B cell (primary cell): ENCODE data around the gene ZNF609.

Experiments
- EZH2 ChIP-seq: IDR thresholded peaks from 2 replicates; pipeline ENCODE4 v1.6.1; 2012; ENCODE audit warnings: borderline replicate concordance, low read depth, mild to moderate bottlenecking, moderate library complexity, low read length; ENCODE audit not compliant: insufficient read depth, poor library complexity, severe bottlenecking
- TF ChIP-seq, protein P1 (sequence below): fragments of 200-600 bp; IDR thresholded peaks from one replicate; pipeline ENCODE4 v1.8.0; 2022; ENCODE audit warnings: antibody characterized with exemption, mild to moderate bottlenecking

DNA sequence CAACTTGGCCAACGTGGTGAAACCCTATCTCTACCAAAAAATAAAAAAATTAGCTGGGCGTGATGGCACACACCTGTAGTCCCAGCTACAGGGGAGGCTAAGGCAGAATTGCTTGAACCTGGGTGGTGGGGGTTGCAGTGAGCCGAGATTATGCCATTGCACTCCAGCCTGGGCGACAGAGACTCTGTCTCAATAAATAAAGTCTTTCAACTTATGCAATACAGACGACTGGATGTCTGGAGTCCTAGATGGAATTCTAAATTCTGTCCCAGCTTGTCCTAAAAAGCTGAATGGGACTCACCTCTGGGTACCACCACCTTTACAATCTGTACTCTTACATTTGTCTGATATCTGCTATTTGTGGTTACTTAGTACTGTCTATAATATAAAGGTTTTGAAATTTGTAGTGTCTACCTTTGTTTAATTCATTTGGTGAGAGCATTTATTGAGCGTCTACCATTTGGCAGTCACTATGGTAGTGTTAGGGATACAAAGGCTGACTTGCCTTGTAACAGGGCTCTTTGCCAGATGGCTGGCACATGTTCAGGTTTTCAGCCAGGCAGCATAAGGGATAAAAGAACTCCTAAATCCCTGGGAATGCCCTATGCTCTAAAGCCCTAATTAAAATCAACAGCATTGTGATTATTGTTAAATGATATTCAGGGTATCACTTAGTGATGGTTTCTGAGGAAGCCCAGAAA is 7.2 kb upstream of the ZNF609 start:
- TF ChIP-seq, protein P1, sequence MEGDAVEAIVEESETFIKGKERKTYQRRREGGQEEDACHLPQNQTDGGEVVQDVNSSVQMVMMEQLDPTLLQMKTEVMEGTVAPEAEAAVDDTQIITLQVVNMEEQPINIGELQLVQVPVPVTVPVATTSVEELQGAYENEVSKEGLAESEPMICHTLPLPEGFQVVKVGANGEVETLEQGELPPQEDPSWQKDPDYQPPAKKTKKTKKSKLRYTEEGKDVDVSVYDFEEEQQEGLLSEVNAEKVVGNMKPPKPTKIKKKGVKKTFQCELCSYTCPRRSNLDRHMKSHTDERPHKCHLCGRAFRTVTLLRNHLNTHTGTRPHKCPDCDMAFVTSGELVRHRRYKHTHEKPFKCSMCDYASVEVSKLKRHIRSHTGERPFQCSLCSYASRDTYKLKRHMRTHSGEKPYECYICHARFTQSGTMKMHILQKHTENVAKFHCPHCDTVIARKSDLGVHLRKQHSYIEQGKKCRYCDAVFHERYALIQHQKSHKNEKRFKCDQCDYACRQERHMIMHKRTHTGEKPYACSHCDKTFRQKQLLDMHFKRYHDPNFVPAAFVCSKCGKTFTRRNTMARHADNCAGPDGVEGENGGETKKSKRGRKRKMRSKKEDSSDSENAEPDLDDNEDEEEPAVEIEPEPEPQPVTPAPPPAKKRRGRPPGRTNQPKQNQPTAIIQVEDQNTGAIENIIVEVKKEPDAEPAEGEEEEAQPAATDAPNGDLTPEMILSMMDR = no peak
- TF ChIP-seq EZH2 = no peak
